ENCODE measurements around the gene UNC119B.
"Not testable (repeated sequence)": the region's sequence is repeated elsewhere in the genome, so short reads cannot be mapped to it uniquely, and the experiment has no call there.

The UNC119B gene

DNA sequence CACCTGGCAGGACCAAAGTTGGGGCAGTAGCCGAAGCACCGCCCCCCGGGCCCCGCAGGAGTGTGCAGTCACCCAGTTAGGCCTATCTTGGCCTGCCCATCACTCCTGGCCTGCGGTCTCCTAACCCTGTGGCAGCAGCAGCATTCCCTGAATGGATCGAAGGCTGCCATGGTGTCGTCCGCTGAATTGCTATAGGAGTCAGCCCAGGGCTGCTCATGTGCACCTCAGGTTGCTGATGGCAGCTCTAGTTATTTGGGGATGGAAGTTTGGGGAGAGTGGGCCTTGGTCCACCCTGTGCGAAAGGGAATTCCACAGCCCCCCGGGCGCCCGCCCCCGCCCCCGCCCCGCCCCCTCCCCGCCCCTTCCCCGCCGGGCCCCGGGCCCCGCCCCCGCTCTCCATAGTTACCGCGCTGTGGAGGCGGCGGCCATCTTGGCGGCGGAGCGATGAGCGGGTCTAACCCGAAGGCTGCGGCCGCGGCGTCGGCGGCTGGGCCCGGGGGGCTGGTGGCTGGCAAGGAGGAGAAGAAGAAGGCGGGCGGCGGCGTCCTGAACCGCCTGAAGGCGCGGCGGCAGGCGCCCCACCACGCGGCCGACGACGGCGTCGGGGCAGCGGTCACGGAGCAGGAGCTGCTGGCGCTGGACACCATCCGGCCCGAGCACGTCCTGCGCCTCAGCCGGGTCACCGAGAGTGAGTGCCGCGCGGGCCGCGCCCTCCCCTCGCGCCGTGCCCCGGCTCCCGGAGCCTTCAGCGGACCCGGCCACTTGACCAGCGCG, at the start of gene UNC119B:
Gene UNC119B, plus strand, starts transcription at position 428 of the 774 bp plus-strand sequence. Its CDS starts 17 bp downstream, at position 445.
- in situ Hi-C loops (cut with MboI; ENCODE audit: low pct_unique_long_range_greater_than_20kb, low sequenced_read_pairs), result no loop called here
- peak; percentile 47 for DNase-seq

DNA sequence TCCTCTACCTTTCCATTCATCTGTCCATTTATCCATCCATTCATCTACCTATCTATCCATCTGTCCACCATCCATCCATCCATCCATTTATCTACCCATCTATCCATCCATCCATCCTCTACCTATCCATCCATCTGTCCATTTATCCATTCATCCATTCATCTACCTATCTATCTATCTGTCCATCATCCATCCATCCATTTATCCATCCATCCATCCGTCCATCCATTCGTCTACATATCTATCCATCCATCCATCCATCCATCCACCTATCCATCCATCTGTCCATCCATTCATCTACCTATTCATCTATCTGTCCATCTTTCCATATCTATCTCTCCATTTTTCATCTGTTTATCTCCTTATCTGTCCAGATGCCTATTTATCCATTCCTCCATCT, 48.8 kb upstream of the UNC119B start:
- in situ Hi-C loops (cut with MboI; ENCODE audit: low pct_unique_long_range_greater_than_20kb, low sequenced_read_pairs), result no loop called here
- no peak for DNase-seq

DNA sequence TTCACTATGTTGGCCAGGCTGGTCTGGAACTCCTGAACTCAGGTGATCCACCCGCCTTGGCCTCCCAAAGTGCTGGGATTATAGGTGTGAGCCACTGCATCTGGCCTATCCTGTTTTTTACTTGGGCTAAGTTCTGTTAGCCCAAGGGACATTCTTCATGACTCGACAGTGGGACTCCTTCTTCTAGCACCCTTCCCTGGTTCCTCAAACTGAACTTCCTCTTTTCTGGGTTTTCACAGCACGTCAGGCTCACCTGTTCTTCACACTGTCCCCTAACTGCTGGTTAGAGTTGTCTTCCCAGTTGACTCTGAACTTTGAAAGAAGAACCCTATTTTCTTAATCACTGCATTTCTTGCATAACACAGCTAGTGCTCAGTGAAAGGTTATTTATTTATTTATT, 47.4 kb upstream of the UNC119B start:
- peak; percentile 58 for DNase-seq
- in situ Hi-C loops (cut with MboI; ENCODE audit: low pct_unique_long_range_greater_than_20kb, low sequenced_read_pairs), result no loop called here

DNA sequence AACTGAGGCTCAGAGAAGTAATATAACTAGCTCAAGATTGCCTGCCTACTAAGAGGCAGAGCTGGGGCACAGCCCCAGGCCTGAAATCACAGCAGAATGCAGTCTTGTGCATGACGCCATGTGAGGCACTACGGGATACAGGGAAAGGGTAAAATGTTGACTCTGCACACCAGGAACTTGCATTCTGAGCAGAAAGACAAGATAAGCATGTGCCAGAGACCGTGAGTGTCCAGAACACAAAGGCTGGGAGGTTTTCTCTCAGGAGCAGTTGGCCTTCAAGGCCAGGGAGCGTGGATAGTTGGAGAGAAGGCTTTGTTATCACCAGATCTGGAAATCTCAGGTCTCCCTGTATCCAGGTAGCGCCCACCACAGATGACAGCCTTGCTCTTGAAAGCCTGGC, 46.5 kb upstream of the UNC119B start:
- in situ Hi-C loops (cut with MboI; ENCODE audit: low pct_unique_long_range_greater_than_20kb, low sequenced_read_pairs), result no loop called here
- no peak for DNase-seq

DNA sequence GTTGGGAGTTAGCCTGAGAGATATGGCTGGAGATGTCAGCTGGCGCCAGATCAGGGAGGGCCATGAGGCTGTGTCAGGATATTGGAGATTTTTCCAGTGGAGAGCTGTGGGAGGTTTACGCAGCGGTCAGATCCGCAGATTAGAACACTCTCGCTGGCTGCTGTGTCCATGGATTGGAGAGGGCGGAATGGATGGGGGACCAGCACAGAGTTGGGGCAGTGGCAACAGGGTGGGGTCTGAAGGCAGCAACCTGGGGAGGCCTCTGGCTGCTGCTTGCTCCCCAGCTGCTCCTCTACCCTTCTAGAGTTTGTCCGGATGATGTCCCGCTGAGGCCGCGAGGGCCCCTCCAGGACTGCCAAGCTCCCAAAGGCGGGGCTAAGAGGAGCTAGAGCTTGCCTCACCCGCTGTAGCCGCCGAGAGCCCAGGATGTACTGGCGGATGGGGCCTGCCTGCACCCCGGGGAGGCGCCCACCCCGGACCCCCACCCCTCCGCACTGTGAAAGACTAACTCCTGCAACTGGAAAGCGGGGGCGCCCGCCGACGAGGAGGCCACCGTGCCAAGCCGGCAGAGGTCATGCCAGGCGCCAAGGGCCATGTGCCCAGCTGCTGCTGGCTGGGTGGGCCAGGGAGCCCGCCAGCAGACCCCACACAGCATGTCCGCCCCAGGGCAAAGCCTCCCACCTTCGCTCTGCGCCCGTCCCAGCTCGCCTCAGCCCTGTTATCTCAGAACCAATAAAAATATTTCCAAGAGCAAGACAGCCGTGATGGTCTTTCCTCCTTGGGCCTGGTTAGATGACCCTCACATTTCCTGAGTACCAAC, 43.5 kb upstream of the UNC119B start:
- DNase-seq, result no peak
- in situ Hi-C loops (cut with MboI; ENCODE audit: low pct_unique_long_range_greater_than_20kb, low sequenced_read_pairs), result no loop called here

DNA sequence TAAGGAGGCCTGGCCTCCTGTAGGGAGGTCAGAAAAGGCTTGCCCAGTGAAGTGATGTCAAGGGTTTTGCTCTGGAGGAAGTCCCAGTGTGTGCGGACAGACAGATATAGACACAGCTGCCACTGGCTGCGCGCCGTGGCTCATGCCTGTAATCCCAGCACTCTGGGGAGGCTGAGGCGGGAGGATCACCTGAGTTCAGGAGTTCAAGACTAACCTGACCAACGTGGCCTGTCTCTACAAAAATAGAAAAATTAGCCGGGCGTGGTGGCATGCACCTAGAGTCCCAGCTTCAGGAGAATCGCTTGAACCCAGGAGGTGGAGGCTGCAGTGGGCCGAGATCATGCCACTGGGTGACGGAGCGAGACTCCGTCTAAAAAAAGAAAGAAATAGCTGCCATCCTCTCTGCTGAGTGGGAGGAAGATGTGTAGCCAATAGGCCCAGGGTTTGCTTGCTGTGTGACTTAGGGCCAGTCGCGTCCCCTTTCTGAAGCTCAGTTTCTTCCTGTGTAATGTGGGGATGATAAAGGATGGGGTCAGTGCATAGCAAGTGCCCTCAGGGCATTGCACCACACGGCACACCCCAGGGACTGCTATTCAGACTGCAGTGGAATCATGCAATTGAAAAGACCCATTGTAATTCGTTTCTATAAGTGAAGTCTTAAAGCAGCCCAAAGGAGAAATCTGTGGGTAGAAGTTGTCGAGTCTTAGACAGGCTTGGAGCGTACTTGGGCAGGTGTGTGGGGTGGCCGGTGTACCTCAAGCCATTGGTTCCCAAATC, 42.0 kb upstream of the UNC119B start:
- DNase-seq, result no peak
- in situ Hi-C loops (cut with MboI; ENCODE audit: low pct_unique_long_range_greater_than_20kb, low sequenced_read_pairs), result no loop called here

DNA sequence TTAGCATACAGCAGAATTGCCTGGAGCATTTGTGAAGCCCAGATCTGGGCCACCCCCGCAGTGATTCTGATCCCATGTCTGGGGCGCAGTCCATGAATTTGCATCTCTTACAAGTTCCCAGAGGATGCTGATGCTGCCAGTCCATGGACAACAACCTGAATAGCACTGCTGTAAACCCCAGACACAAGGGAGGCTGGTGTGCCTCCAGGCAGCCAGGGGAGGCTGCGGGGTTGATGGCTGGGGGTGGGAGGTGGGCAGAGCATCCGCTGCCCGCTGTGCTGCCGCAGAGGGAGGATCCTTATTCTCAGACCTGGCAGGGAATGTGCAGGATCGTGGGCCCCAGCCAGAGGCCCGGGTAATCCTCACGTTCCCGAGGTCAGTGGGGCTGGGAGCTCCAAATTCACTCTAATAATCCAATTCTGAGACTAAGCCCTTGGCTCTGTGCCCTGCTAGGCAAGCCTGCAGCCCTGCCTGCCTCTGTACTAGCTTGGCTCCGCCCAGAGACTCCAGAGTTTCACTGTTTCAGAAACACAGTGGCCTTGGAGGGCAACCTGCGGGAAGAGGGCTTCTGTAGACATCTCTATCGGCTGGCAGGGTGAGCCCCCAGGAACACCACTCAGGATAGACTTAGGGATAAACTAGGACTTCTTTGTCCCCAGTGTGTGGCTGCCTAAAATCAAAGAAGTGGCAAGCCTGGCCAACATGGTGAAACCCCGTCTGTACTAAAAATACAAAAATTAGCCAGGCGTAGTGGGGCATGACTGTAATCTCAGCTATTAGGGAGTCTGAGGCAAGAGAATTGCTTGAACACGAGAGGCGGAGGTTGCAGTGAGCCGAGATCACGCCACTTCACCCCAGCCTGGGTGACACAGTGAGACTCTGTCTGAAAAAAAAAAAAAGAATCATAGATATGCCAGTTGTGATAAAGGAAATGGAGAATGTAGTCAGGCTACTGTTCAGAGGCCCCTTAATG, 41.1 kb upstream of the UNC119B start:
- in situ Hi-C loops (cut with MboI; ENCODE audit: low pct_unique_long_range_greater_than_20kb, low sequenced_read_pairs), result no loop called here
- DNase-seq, result no peak

DNA sequence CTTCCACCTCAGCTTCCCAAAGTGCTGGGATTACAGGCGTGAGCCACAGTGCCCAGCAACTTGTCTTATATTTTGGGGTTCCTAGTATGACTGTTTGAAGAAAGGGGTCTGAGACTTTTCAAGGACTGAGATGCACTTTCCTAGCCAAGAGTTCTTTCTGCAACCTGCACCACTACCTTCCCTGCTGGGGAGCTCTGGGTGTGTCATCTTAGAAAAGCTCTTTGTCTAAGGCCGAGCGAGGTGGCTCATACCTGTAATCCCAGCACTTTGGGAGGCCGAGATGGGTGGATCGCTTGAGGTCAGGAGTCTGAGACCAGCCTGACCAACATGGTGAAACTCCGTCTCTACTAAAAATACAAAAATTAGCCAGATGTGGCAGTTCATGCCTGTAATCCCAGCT, 40.0 kb upstream of the UNC119B start:
- in situ Hi-C loops (cut with MboI; ENCODE audit: low pct_unique_long_range_greater_than_20kb, low sequenced_read_pairs); DNase-seq: not testable (repeated sequence)

DNA sequence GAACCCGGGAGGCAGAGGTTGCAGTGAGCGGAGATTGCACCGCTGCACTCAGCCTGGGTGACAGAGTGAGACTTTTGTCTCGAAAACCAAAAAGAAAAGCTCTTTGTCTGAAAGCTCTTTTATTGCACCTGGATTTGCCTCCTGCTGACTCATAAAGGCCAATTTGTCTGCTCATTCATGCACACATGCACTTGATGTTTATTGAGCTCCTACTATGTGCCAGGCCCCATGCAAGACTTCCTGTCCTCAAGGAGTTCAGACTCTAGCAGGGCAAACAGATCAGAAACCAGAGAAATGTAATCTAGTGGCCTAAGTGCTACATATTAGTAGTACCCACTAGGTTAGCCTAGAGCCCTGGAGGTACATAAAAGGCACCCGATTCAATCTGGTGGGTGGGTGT, 39.6 kb upstream of the UNC119B start:
- in situ Hi-C loops (cut with MboI; ENCODE audit: low pct_unique_long_range_greater_than_20kb, low sequenced_read_pairs), result no loop called here
- DNase-seq, result no peak

DNA sequence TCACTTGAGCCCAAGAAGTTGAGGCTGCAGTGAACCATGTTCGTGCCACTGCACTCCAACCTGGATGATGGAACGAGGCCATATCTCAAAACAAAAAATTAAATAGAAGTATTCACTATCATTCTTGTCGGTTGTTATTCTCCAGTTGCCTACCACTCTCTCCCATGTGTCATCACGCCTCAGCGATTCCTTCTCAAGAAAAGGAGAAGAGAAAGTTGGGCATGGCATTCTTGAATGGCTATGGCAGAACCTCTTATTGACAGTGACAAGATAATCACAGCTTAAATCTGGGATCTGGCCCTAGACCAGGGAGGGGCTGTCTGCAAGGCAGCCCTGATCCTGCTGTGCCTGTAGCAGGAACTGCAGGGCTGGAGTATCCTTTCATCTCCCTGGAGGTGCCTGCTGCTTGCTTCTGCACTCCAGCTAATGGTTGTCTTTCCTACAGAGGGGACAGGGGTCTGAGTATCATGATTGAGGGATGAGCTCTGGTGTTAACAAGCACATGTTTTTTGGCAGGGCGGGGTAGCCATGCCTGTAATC, 36.1 kb upstream of the UNC119B start:
- in situ Hi-C loops (cut with MboI; ENCODE audit: low pct_unique_long_range_greater_than_20kb, low sequenced_read_pairs), result no loop called here
- peak; percentile 47 for DNase-seq

DNA sequence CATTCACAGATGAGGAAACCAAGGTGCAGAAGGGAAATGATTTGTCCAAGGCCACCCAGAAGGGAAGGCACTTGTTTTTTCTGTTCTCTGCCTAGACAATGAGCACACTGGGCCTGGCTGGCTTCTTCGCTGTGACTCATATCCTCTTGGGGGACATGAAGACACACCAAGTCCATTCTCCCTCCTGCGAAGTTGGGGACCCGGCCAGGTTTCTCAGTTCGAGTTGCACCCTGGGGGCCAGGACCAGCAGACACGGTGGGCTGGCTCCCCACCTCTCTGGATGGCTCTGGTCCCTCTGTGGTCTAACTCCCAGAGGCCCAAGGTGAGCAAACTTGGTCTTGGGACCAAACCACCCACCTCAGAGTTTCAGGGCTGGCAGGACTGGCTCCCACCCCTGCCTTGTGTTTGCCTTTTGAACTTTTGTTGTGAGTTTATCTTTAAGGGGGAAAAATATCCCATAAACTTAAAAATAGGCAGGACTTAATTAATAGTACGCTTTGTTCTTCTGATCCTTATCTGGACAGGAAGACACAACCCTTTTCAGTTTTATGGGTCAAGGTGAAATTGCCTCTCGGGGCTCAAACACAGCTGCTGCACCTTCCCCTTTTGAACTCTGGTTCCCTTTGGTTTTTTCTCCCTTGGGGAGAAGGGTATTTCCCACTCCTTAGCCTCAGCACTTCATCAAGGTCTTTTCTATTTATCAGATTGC, 32.3 kb upstream of the UNC119B start:
- no peak for DNase-seq
- in situ Hi-C loops (cut with MboI; ENCODE audit: low pct_unique_long_range_greater_than_20kb, low sequenced_read_pairs), result no loop called here

DNA sequence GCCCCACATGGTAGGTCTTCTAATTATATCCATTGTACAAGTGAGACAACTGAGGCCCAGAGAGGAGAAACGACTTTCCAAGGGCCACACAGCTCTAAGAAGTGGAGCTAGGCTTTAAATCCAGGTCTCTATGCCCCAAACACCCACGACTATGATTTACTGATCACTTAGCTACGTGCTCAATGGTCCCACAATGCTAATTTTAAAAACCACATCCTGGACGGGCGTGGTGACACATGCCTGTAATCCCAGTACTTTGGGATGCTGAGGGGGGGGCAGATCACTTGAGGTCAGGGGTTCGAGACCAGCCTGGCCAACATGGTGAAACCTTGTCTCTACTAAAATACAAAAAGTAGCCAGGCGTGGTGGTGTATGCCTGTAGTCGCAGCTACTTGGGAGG, 31.7 kb upstream of the UNC119B start:
- no peak for DNase-seq

DNA sequence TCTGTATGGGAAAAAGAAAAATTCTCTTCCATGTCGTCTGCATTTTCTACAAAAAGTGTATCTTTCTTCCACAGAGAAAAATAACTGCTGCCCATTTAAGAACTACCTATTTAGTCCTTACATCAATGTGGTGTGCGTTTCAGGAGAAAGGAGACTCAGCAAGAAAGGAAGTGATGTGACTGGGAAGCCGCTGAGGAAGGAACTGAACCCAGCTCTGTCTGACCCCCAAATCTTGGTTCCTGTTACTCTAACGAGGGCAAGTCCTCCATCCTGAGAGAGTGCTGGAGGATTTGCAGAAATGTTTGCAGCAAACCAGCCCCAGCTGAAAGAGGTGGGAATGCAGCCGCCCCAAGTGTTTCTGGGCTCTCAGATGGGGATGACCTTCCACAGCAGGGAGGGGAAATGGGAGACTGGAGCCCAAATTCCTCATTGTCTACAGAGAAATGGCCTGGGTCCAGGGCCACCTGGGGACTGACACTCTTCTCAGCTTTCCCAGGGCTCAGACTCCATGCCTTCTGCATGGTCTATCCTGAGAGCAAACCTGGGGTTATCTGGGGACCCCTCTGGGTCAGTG, 30.0 kb upstream of the UNC119B start:
- in situ Hi-C loops (cut with MboI; ENCODE audit: low pct_unique_long_range_greater_than_20kb, low sequenced_read_pairs), result no loop called here
- no peak for DNase-seq

More for the DNA sequence above, 31.7 kb upstream of the UNC119B start:
- in situ Hi-C loops (cut with MboI; ENCODE audit: low pct_unique_long_range_greater_than_20kb, low sequenced_read_pairs), result no loop called here

DNA sequence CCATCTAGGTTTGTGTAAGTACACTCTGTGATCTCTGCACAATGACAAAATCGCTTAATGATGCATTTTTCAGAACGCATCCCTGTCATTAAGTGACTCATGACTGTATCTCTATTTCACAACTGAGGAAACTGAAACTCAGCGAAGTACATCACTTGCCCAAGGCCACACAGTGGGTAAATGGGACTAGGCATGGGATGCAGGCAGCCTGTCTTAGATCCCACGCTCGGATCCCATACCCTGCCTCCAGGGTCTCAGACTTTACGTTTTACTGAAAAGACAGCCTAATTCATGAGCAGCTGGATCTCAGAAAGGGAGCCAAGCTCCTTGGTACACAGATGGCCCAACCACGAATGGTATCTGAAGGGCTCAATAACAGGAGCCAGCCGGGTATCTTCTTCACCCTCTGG, 25.7 kb upstream of the UNC119B start:
- in situ Hi-C loops (cut with MboI; ENCODE audit: low pct_unique_long_range_greater_than_20kb, low sequenced_read_pairs), result no loop called here
- no peak for DNase-seq

DNA sequence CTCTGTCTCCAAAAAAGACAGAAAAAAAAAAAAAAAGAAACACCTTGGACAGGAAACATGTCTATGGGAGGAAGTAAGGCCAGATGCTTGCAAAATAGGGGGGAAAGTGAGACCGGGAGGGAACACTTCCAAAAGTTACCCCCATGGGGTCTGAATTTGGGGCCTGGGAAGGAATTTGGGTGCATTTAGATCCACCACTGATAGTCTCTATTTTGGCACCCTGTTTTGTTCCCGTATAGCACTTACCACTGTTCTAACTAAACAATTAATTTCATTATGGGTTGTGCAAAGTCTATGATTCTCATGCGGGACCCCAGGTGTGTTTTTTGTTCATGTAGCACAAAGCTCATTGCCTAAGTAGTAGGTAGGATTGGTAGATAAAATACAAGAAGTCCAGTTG, 24.7 kb upstream of the UNC119B start:
- in situ Hi-C loops (cut with MboI; ENCODE audit: low pct_unique_long_range_greater_than_20kb, low sequenced_read_pairs), result no loop called here
- DNase-seq, result no peak

DNA sequence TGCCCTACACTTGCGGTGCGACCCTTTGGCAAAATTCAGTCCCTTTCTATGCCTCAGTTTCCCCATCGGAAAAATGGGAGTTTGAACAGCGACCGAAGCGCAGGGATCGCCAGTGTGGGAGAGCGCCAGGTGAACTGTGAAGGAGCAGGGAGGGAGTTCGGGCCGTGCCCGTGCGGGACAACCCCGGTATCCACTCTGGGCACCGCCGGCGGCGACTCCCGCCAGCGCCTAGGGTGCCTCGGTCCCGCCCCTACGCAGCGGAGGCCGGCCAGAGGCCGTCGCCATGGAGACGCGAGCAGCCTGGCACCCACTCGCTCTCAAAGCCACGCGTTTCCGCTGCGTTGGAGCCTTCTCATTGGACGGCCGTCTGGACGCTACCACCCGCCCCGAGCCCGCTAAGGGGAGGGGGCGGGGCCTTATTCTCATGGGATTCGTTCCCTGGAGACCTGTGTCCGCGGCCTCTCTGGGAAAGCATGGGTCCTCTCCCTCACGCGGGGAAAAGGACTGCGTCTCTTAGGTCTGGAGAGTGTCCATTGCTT, 24.0 kb upstream of the UNC119B start:
- in situ Hi-C loops (cut with MboI; ENCODE audit: low pct_unique_long_range_greater_than_20kb, low sequenced_read_pairs), result no loop called here
- DNase-seq, result peak; percentile 98
